ENCODE measurements around the gene UCMA. TPM values are rescaled to one million over a fixed set of nuclear protein-coding genes. Genes with fewer than 3 reads are reported as not detected.

Gene UCMA
- total and polyA plus RNA-seq, 9 of the 15 experiments (the other 6 are each of a cell fraction or from before 2014, with no cell fraction given) = not detected

- TF ChIP-seq E2F5 (CRISPR knock-in tag; IDR thresholded peaks at IDR 0.05) (no peak), ZBTB1 (CRISPR knock-in tag; IDR thresholded peaks at IDR 0.05; ENCODE audit: borderline replicate concordance, low read depth) (no peak), ZFP36 (IDR thresholded peaks at IDR 0.05; ENCODE audit: low read depth, low read length, partially characterized antibody) (no peak), GATAD2B (IDR thresholded peaks at IDR 0.05; ENCODE audit: borderline replicate concordance) (peak; percentile 36; the same call in 1 of the 2 replicates), PML (IDR thresholded peaks at IDR 0.05; ENCODE audit: low read length) (peak; percentile 78), HNRNPLL (IDR thresholded peaks at IDR 0.05; ENCODE audit: low read depth, low read length, poor library complexity, severe bottlenecking) (no peak), SMARCE1 (IDR thresholded peaks at IDR 0.05) (peak; percentile 65), PCBP1 (IDR thresholded peaks at IDR 0.05; ENCODE audit: low read depth, low read length, poor library complexity, severe bottlenecking) (no peak), ZNF143 (CRISPR knock-in tag; IDR thresholded peaks at IDR 0.05) (no peak), KLF1 (tag; IDR thresholded peaks at IDR 0.05) (no peak), E2F1 (CRISPR knock-in tag; IDR thresholded peaks at IDR 0.05) (no peak), TGIF2 (CRISPR knock-in tag; IDR thresholded peaks at IDR 0.05) (no peak), WHSC1 (IDR thresholded peaks at IDR 0.05; ENCODE audit: low read length) (no peak), SRF (CRISPR knock-in tag; IDR thresholded peaks at IDR 0.05) (no peak), C11orf30 (IDR thresholded peaks at IDR 0.05; ENCODE audit: low read depth) (no peak), ZNF511 (CRISPR knock-in tag; IDR thresholded peaks at IDR 0.05) (no peak), RBM34 (IDR thresholded peaks at IDR 0.05; ENCODE audit: borderline replicate concordance, insufficient read depth, low read length) (no peak), ZFP30 (CRISPR knock-in tag; IDR thresholded peaks at IDR 0.05; ENCODE audit: borderline replicate concordance) (no peak), ZNF740 (CRISPR knock-in tag; IDR thresholded peaks at IDR 0.05) (no peak), ZNF740 (tag; IDR thresholded peaks at IDR 0.05) (no peak), SUPT5H (IDR thresholded peaks at IDR 0.05) (no peak), ZNF253 (CRISPR knock-in tag; conservative IDR thresholded peaks at IDR 0.05) (no peak), PKNOX1 (IDR thresholded peaks at IDR 0.05) (peak; percentile 79), DIDO1 (tag; IDR thresholded peaks at IDR 0.05; ENCODE audit: low read depth) (no peak), NFE2 (IDR thresholded peaks at IDR 0.05; ENCODE audit: low read depth) (peak; percentile 23; the same call in 1 of the 2 replicates)
These were observed 34.7 kb upstream of the UCMA start (continued) for GRCh38 chr10:13268841-13269240.

Data from K562 (cell line).